NCI-H1048 (cell line): Measurements from ENCODE around the gene PPP3R2.
"Not testable (repeated sequence)": the region's sequence is repeated elsewhere in the genome, so short reads cannot be mapped to it uniquely, and the experiment has no call there.

Experiments used
- DNase-seq: peaks from one replicate; lab custom pipeline; 2025; lab: John Stamatoyannopoulos, UW

Gene PPP3R2

GRCh38 chr9:101587332-101588043, 7.3 kb downstream of the PPP3R2 start:
- DNase-seq: no peak

- no peak for DNase-seq
Observed at GRCh38 chr9:101586651-101587050, 8.1 kb downstream of the PPP3R2 start.

GRCh38 chr9:101585740-101586139, 9.0 kb downstream of the PPP3R2 start:
- DNase-seq: no peak

GRCh38 chr9:101582553-101582952, 12.2 kb downstream of the PPP3R2 start:
- no peak for DNase-seq

GRCh38 chr9:101579711-101580545, 14.8 kb downstream of the PPP3R2 start:
- DNase-seq: no peak

- DNase-seq: no peak
Observed at GRCh38 chr9:101578378-101578777, 16.4 kb downstream of the PPP3R2 start.

- no peak for DNase-seq
Observed at GRCh38 chr9:101574731-101575333, 19.9 kb downstream of the PPP3R2 start.

GRCh38 chr9:101572316-101572715, 22.5 kb downstream of the PPP3R2 start:
- DNase-seq: no peak

GRCh38 chr9:101571114-101571513, 23.7 kb downstream of the PPP3R2 start:
- DNase-seq: no peak

GRCh38 chr9:101569741-101570501, 24.8 kb downstream of the PPP3R2 start:
- no peak for DNase-seq

- no peak for DNase-seq
Observed at GRCh38 chr9:101567725-101568350, 26.9 kb downstream of the PPP3R2 start.

- no peak for DNase-seq
Observed at GRCh38 chr9:101566904-101567724, 27.7 kb downstream of the PPP3R2 start.

- no peak for DNase-seq
Observed at GRCh38 chr9:101564252-101564651, 30.5 kb downstream of the PPP3R2 start.

GRCh38 chr9:101562966-101563365, 31.8 kb downstream of the PPP3R2 start:
- DNase-seq: no peak

GRCh38 chr9:101561740-101562139, 33.0 kb downstream of the PPP3R2 start:
- no peak for DNase-seq

GRCh38 chr9:101549472-101550098, 45.2 kb downstream of the PPP3R2 start:
- DNase-seq: not testable (repeated sequence)

- no peak for DNase-seq
Observed at GRCh38 chr9:101543098-101543735, 51.6 kb downstream of the PPP3R2 start.
